Loucy (cell line): ENCODE data around the gene CFAP53.

ENCODE experiments used
- H2AFZ ChIP-seq: fragments of 200-600 bp; sonication (generic); 2 replicates; pipeline ENCODE4 v1.6.0; 2016; ENCODE audit warnings: antibody characterized with exemption, mild to moderate bottlenecking, low read length, moderate library complexity
- H3F3A ChIP-seq: fragments of 200-600 bp; 2 replicates; pipeline ENCODE4 v1.6.0; 2016; ENCODE audit warnings: antibody characterized with exemption, low read depth, mild to moderate bottlenecking
- H3K27me3 ChIP-seq: fragments of 200-600 bp; sonication (generic); 2 replicates; pipeline ENCODE4 v1.6.1; 2014; ENCODE audit warnings: low read length, mild to moderate bottlenecking; ENCODE audit not compliant: insufficient read depth, poor library complexity, severe bottlenecking
- H3K36me3 ChIP-seq: fragments of 200-600 bp; sonication (generic); 2 replicates; pipeline ENCODE4 v1.6.1; 2016; ENCODE audit warnings: low read length; ENCODE audit not compliant: insufficient read depth
- H3K4me1 ChIP-seq: fragments of 200-600 bp; sonication (generic); 2 replicates; pipeline ENCODE4 v1.5.1; 2014; ENCODE audit warnings: low read length, mild to moderate bottlenecking; ENCODE audit not compliant: insufficient read depth, poor library complexity, severe bottlenecking
- H3K4me2 ChIP-seq: fragments of 200-600 bp; sonication (generic); 2 replicates; pipeline ENCODE4 v1.6.0; 2014; ENCODE audit warnings: antibody characterized with exemption, low read length, low read depth, mild to moderate bottlenecking; ENCODE audit not compliant: poor library complexity, severe bottlenecking
- H3K4me3 ChIP-seq: fragments of 200-600 bp; sonication (generic); 2 replicates; pipeline ENCODE4 v1.5.1; 2014; ENCODE audit warnings: low read length, mild to moderate bottlenecking, mixed read lengths; ENCODE audit not compliant: poor library complexity, severe bottlenecking
- H3K79me2 ChIP-seq: fragments of 200-600 bp; sonication (generic); 2 replicates; pipeline ENCODE4 v1.6.1; 2014; ENCODE audit warnings: low read length; ENCODE audit not compliant: insufficient read depth
- H3K9ac ChIP-seq: fragments of 200-600 bp; sonication (generic); 2 replicates; pipeline ENCODE4 v1.6.0; 2014; ENCODE audit warnings: mild to moderate bottlenecking, low read depth, low read length, moderate library complexity; ENCODE audit not compliant: poor library complexity, severe bottlenecking
- H3K9me2 ChIP-seq: fragments of 200-600 bp; sonication (generic); replicated peaks from 2 replicates; pipeline ENCODE4 v1.6.1; 2016; ENCODE audit warnings: low read depth, low read length, mixed read lengths
- H3K9me3 ChIP-seq: fragments of 200-600 bp; sonication (generic); 2 replicates; pipeline ENCODE4 v1.6.1; 2014; ENCODE audit warnings: mild to moderate bottlenecking, antibody characterized with exemption, low read length, low read depth; ENCODE audit not compliant: insufficient read depth
- H4K20me1 ChIP-seq: fragments of 200-600 bp; sonication (generic); 2 replicates; pipeline ENCODE4 v1.6.0; 2014; ENCODE audit warnings: antibody characterized with exemption, low read length, mild to moderate bottlenecking; ENCODE audit not compliant: insufficient read depth, poor library complexity, severe bottlenecking
- CTCF ChIP-seq: fragments of 200-600 bp; sonication (generic); conservative IDR thresholded peaks from 2 replicates; pipeline ENCODE4 v1.5.1; 2014; ENCODE audit warnings: mild to moderate bottlenecking, antibody characterized with exemption, low read length
- EZH2phosphoT487 ChIP-seq: fragments of 200-600 bp; IDR thresholded peaks from 2 replicates; pipeline ENCODE4 v1.6.1; 2018; ENCODE audit warnings: antibody characterized with exemption, mild to moderate bottlenecking, moderate library complexity, borderline replicate concordance

Gene CFAP53

GRCh38 chr18:50196261-50196660 lies 70.0 kb downstream of the CFAP53 start:
- H3K4me2 ChIP-seq, result no peak overlapping the region
- H2AFZ ChIP-seq, result no peak overlapping the region
- H4K20me1 ChIP-seq, result no peaks in the 10 kb centered on the region
- H3K9me3 ChIP-seq, result no peaks in the 10 kb centered on the region
- H3F3A ChIP-seq, result no peaks in the 10 kb centered on the region
- no peak overlapping the region for H3K4me3 ChIP-seq
- no peaks in the 10 kb centered on the region for H3K9me2 ChIP-seq
- H3K27me3 ChIP-seq, result no peaks in the 10 kb centered on the region
- H3K4me1 ChIP-seq, result no peaks in the 10 kb centered on the region
- H3K9ac ChIP-seq, result no peak overlapping the region
- no peaks in the 10 kb centered on the region for H3K36me3 ChIP-seq
- H3K79me2 ChIP-seq, result no peaks in the 10 kb centered on the region
- TF ChIP-seq CTCF, result no peak
- no peak for TF ChIP-seq EZH2phosphoT487

- H2AFZ ChIP-seq, result no peak overlapping the region
- no peaks in the 10 kb centered on the region for H3K36me3 ChIP-seq
- H3K4me3 ChIP-seq, result no peak overlapping the region
- no peaks in the 10 kb centered on the region for H3K4me1 ChIP-seq
- no peaks in the 10 kb centered on the region for H3F3A ChIP-seq
- H3K9ac ChIP-seq, result no peak overlapping the region
- no peaks in the 10 kb centered on the region for H4K20me1 ChIP-seq
- no peaks in the 10 kb centered on the region for H3K9me3 ChIP-seq
- no peaks in the 10 kb centered on the region for H3K9me2 ChIP-seq
- no peaks in the 10 kb centered on the region for H3K79me2 ChIP-seq
- no peaks in the 10 kb centered on the region for H3K27me3 ChIP-seq
- no peak overlapping the region for H3K4me2 ChIP-seq
- TF ChIP-seq EZH2phosphoT487, result no peak
- no peak for TF ChIP-seq CTCF
Measured at GRCh38 chr18:50195689-50196088, 70.6 kb downstream of the CFAP53 start.

- Histone ChIP-seq H3F3A (no peaks in the 10 kb centered on the region), H3K9me3 (no peaks in the 10 kb centered on the region), H3K9me2 (no peaks in the 10 kb centered on the region), H3K27me3 (no peaks in the 10 kb centered on the region), H3K79me2 (no peaks in the 10 kb centered on the region), H4K20me1 (no peaks in the 10 kb centered on the region), H3K36me3 (no peaks in the 10 kb centered on the region), H3K4me1 (no peaks in the 10 kb centered on the region), H3K4me3 (no peak within 1 kb of the TSS), H3K9ac (no peak within 1 kb of the TSS), H2AFZ (no peak within 1 kb of the TSS), H3K4me2 (no peak within 1 kb of the TSS)
- TF ChIP-seq EZH2phosphoT487, result no peak
- no peak for TF ChIP-seq CTCF
Measured at GRCh38 chr18:50194631-50195532, 71.4 kb downstream of the CFAP53 start, which contains the start of gene MYO5B. Gene MYO5B (minus strand): TSS chr18:50195147. CDS start chr18:50194793, 354 bp downstream.
